Measurements from ENCODE around the gene GPSM3. TPM values are rescaled to one million over a fixed set of nuclear protein-coding genes. Genes with fewer than 3 reads are reported as not detected.

The GPSM3 gene, protein sequence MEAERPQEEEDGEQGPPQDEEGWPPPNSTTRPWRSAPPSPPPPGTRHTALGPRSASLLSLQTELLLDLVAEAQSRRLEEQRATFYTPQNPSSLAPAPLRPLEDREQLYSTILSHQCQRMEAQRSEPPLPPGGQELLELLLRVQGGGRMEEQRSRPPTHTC
- total RNA-seq: 100 to 1,000 TPM; 320 to 332 TPM

DNA sequence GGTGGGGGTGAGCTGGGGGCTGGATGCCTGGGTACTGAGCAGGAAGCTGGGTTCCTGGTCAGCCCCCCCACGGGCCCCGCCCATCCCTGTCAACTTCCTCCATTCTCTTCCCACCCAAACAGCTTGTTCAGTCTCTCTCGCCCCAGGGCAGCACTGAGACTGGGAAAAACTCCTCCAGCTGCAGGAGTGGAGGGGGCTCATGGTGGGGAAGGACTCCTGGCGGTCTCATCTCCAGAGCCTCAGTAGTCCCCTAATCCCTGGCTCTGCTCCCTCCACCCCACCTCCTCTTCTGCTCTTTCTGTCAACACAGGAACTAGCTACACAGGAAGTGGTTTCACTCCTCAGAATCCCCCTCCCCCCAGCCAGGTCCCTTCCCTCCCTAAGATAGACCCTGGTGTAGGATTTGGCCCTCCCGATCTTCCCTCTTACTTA is at the start of gene GPSM3:
TSS of gene GPSM3 (minus strand) at position 36 of the 432 bp plus-strand sequence. CDS start 130 bp downstream, outside the sequence.

DNA sequence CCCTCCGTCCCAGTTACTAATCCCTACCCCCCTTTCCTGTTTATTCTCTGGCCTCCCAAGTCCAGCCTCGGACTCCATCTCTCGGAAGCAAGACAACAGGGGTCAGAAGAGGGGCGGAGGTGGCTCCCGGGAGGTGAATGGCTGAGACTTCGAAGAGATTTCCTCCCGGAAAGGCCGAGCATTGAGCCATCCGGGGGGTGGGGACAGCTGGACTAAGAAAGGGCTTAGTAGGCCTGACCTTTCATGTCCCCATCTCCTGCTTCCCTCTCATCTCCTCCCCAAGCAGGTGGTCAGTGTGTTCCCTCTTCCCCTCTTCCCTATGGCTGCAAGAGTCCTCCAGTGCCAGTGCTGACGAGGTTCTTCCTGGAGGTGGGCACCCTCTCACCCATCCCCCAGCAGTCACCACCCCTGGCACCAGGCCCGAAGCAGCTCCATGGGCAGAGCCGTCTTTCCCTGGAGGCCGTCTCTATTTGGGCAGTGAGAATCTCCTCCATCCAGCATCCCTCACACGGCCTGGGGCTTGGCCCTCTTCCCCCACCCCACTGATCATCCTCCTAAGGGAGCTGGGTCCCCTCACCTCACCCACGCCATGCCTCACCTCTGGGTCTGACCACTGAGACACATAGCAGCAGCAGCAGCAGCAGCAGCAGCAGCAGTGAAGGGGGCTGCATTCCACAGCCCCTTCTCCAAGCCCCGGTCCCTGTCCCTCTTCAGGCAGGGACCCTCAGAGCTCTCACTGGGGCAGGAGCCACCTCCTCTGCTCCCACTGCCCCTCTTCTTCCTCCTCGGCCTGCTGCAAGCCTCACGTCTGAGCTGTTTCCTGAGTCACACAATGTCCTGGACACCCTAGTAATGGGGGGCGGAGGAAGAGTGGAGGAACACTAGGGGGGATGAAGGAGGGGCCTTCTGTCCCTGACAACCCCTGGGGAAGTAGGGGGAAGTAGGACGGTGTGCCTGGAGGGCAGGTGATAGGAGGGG is 31.1 kb upstream of the GPSM3 start, which contains the start of gene NOTCH4:
TSS of gene NOTCH4 (minus strand) at position 810 of the 978 bp plus-strand sequence. CDS start at position 671, 139 bp downstream.

DNA sequence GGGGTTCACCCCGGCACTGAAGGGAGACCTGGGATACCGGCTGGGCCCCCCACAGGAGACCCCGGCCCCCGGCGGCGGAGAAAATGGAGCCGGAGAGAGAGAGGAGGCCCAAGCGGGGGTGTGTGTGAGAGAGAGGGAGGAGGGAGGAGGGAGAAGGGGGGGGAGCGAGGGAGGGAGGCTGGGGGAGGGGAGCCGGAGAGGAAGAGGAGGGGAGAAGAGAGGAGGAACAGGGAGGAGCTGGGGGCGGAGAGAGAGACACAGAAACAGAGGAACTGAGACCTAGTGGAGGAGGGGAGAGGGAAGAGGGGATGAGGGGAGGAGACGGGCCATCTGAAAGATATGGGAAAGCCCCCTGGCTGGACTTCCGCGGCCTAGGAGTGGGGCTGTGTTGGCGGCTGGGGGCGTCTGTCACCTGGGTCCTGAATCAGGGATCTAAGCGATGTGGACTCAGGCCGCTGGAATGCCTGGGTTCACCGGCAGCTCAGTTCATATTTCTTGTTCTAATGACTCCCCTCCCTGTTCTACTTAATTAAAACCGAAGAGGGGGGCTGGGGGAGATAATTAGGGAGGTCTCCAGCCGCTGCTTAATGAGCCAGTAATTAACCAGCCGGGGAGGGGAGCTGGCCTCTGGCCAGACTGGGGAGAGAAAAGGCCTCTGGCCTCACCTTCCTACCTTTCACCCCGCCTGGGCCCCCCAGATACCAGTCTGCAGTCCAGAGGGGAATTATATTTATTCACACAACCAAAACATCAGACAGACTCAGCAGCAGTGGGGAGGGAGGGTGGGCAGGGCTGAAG is 2.2 kb downstream of the GPSM3 start, which contains the start of gene PBX2:
TSS of gene PBX2 (minus strand) at position 149 of the 798 bp plus-strand sequence. CDS start 287 bp downstream, outside the sequence.

DNA sequence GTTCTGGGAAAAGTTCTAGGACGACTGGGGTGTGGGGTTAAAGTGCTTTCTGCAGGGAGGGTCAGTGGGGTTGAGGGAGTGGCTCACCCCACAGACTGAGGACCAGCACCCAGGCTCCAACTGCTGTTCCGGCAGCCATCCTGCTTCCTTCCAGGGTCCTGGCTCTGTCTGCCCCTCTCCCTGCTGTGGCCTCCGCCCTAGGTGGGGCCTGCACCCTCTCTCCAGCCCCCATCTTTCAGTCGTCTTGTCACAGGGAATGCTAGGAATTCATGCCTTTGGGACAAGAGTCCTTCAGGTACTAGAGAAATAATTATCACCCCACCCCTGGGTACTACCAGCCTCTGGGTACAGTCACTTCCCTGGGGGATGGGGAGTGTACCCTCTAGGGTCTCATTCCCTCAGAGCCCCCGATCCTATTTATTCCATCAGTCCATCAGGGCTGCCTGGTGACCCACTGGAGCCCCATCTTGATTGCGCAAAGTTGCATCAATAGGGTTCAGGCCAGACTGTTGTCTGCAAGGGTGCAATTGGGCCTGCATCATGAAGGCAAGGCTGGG is 8.3 kb downstream of the GPSM3 start, which contains the start of gene AGER:
TSS of gene AGER (minus strand) at position 170 of the 557 bp plus-strand sequence. CDS start at position 139, 31 bp downstream.

DNA sequence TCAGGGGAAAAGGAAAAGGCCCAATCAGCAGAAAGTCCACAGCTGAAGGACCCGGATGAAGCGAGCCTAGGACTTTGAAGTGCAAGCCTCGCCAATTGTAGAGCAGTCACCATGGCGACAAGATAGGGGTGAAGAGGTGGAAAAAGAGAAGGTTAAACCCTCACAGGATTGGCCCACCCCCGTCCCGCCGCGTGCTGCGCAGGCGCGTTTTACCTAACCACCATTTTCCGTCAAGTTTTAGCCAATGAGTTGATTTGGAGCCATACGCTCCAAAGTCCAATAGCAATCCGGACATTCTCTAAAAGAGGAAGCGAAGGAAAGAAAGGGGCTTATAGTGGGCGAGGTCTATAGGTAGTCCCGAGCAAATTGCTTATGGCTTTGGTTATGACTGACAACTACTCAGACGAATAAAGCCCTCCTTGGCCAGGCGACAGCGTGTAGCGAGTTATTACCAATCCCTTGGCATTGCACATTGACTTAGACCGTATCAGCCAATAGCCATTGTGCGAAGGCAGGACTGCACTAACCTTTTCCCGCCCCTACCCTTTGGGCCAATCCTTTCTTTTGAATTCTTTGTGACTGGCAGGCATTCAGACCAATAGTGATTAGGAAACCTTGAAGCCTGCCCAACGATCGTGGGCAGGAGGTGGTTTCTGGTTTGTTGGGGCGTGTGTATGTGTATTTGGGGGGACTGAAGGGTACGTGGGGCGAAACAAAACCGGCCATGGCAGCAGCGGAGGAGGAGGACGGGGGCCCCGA is 14.5 kb downstream of the GPSM3 start, which contains the start of gene RNF5:
TSS of gene RNF5 (plus strand) at position 618 of the 759 bp plus-strand sequence. CDS start at position 725, 107 bp downstream.

DNA sequence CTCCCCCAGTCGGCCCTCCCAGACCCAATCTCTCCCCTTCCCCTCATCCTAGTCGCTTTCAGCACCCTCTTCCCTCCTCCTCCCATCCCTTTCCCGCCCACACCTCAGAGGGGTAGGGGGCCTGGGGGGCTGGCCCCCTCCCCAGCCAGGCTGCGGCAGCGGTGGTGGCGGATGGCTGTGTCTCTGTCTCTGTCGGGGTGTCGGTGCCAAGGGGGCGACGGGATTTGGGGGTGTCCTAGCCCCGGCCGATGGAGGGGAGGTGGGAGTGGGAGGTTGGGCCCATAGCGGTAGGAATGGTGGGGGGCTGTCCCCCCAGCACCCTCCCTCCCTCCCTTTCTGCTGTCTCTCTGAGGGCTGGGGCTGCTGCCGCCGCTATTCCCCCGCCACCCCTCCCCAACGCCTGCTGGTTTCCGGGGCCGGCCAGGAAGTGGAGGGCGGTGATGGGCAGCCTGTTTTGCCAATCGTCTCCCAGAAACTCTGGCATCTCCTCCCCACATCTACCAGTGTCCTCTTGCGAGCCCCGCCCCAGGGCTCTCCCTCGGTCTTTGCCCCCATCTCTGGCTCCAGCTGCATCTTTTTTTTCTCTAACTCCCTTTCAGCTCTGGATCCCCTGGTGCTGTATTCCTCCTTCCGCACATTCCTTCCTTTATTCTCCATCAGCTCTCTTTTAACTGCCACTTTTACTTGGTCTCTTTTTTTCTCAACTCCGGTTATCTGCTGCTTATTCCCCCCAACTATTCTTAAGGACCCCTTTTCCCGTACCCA is 16.6 kb downstream of the GPSM3 start, which contains the start of gene AGPAT1:
TSS of gene AGPAT1 (minus strand) at position 374 of the 765 bp plus-strand sequence. CDS start 4,588 bp downstream, outside the sequence.

DNA sequence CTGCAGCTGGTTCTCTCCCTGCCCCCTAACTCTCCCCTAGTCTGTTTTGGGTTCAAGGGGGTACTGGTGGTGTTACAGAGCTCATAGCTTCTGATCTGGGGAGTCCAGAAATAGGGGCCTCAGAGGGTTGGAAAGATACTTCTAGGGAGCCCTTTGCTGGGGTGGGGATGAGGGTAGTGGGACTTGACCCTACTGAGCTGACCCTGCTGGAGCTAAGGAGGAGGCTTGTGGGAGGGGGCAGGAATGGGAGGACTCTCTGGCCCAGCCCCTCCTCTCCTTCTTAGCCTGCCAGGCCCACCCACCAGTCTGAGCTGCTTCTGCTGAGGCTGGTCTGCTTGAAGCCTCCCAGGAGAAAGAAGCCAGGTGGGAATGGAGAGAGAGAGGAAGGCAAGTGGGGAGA is 28.1 kb downstream of the GPSM3 start, which contains the start of gene EGFL8:
TSS of gene EGFL8 (plus strand) at position 301 of the 400 bp plus-strand sequence. CDS start 1,571 bp downstream, outside the sequence.

DNA sequence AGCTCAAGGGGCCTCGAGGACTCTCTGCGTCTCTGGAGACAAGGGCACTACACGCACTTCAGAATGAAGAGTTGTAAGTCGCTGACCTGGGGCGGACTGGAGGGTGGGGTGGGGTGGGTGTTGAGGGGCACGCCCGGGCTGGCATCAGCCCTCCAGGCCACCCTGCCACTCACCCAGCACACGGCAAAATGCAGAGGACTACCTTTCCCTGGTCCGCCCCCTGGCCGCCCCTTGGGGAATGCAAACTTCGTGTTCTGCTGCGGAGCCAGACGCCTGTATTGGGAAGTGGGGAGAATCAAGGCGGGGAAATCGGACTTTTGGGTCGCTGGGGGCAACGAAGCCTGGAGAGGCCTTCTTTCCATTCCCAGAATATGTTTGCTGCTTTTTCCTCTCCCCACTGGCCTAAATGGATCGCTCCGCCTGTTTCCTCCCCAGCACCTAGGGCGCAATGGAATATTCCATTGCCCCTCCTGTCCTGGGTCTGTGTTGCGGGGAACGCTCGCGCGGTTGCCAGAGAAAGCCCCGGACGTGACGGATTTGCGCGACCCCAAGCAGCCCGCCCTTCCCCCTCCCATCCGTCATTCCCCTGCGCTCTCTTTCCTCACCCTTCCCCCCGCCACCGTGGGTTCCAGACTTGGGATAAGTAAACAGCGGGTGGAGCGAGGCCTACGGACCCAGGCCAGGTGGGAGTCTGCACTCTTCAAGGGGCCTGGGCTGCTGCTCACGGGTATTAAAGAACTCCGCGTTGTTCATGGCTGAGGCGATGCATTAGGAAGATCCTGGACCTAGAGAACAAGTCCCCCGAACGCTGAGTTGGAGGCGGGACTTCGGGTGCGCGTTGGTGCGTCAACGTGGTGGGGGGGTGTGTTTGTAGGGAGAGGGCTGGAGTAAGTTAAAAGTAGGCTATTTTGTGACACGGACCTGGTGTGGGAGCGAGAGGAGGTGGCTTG is 38.6 kb downstream of the GPSM3 start, which contains the start of gene PPT2:
TSS of gene PPT2 (plus strand) at position 578 of the 950 bp plus-strand sequence. CDS start 454 bp downstream, outside the sequence.

DNA sequence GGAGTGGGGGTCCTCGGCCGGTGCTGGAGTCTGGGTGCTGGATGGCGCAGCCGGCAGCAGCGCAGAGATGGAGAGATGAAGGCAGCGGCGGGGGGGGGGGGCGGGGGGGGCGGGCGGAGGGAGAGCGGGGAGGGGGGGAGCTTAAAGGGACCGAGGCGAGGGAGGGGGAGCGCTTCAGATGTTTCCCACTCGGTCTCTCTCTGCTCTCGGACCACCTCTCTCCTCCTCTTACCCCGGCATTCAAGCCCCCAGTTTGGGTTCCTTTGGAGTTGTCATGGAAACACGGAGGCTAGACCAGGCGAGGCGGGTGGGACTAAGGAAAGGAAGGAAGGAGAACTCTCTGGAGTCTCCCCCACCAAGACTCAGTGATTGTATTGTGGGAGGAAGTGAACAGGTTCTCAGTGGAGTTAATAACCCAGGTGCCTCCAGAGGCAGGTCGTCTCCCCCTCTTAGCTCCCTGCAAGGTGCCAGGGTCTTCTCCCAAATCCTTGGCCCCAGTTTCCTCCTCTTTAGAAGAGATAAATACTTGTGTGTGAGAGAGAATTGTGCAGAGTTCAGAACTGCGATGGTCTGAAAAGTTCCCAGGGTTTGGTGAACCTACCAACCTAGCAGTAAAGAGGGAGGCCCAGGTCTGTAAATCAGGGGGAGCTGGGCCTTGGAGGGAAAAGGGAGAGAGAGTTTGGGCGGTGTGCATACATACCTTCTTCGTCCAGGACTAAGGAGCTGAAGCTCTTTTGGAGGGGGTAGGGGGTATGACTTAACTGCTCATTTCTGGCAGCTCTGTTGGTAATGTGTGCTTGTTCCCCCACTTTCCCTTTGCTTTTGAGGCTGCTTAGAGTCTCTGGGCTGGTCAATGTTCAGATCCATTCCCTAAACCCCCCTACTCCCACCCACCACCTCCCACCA is 40.3 kb downstream of the GPSM3 start, which contains the start of gene PRRT1:
TSS of gene PRRT1 (minus strand) at position 77 of the 906 bp plus-strand sequence. CDS start 112 bp downstream, outside the sequence.

Small RNA genes within 50 kb of the gene (microRNA-seq; reads per million reads assigned to microRNA genes)
- 2.5 reads per million, percentile 9 among the genes with 10 or more reads in this experiment for gene MIR6721 (ENCODE audit: borderline microRNAs expressed, borderline replicate concordance)
- gene MIR6833 (ENCODE audit: borderline microRNAs expressed, borderline replicate concordance): not detected

Other genes starting within 250 kb of the GPSM3 start
- not detected for gene CFB, start 246.5 kb downstream of the GPSM3 start, total RNA-seq
- 10 to 100 TPM; 60.9 to 61.7 TPM for gene NELFE, start 233.7 kb downstream of the GPSM3 start, total RNA-seq
- 10 to 100 TPM; 71.6 to 77.8 TPM for gene SKIC2, start 233.5 kb downstream of the GPSM3 start, total RNA-seq
- 10 to 100 TPM; 17.1 to 17.9 TPM for gene DXO, start 220.5 kb downstream of the GPSM3 start, total RNA-seq
- gene C4A, start 210.6 kb downstream of the GPSM3 start, total RNA-seq: 1 to 10 TPM; 4.2 to 6.2 TPM
- gene C4B, start 177.8 kb downstream of the GPSM3 start, total RNA-seq: 1 to 10 TPM; 3.4 to 3.5 TPM
- gene CYP21A2, start 154.2 kb downstream of the GPSM3 start, total RNA-seq: not detected
- gene TNXB, start 83.3 kb downstream of the GPSM3 start, total RNA-seq: 1 to 10 TPM; 4.8 to 6.6 TPM
- gene ATF6B, start 64.4 kb downstream of the GPSM3 start, total RNA-seq: 100 to 1,000 TPM; 125 to 139 TPM
- 1 to 10 TPM; 4.9 to 5.1 TPM for gene FKBPL, start 62.4 kb downstream of the GPSM3 start, total RNA-seq
- under 1 TPM; 0.29 to 0.35 TPM for gene PRRT1, start 40.7 kb downstream of the GPSM3 start, total RNA-seq
- gene PPT2, start 38.5 kb downstream of the GPSM3 start, total RNA-seq: 10 to 100 TPM; 10.7 to 10.8 TPM
- gene EGFL8, start 28.0 kb downstream of the GPSM3 start, total RNA-seq: 10 to 100 TPM; 11.1 to 14.5 TPM
- gene AGPAT1, start 16.6 kb downstream of the GPSM3 start, total RNA-seq: 10 to 100 TPM; 42.0 to 43.1 TPM
- 10 to 100 TPM; 38.0 to 39.8 TPM for gene RNF5, start 14.2 kb downstream of the GPSM3 start, total RNA-seq
- gene AGER, start 8.4 kb downstream of the GPSM3 start, total RNA-seq: 10 to 100 TPM; 41.4 to 55.3 TPM
- 10 to 100 TPM; 95.5 to 96.2 TPM for gene PBX2, start 2.4 kb downstream of the GPSM3 start, total RNA-seq
- gene NOTCH4, start 31.4 kb upstream of the GPSM3 start, total RNA-seq: under 1 TPM; 0.24 to 0.48 TPM
- gene TSBP1, start 179.3 kb upstream of the GPSM3 start, total RNA-seq: not detected
- gene BTNL2, start 214.5 kb upstream of the GPSM3 start, total RNA-seq: not detected
- 10 to 100 TPM; 51.2 to 58.1 TPM for gene HLA-DRA, start 247.2 kb upstream of the GPSM3 start, total RNA-seq

All from activated naive CD4-positive, alpha-beta T cell treated with anti-CD3 and anti-CD28 coated beads, Interleukin-2, amount 10 ng/mL, durations not matched to agents 5 hours and 36 hours (primary cell).